ENCODE data around the gene DOCK4. TPM values are rescaled to one million over a fixed set of nuclear protein-coding genes. Genes with fewer than 3 reads are reported as not detected.

The DOCK4 gene
- total RNA-seq, 1 donor from 2014 or later = 51.2 TPM

DNA sequence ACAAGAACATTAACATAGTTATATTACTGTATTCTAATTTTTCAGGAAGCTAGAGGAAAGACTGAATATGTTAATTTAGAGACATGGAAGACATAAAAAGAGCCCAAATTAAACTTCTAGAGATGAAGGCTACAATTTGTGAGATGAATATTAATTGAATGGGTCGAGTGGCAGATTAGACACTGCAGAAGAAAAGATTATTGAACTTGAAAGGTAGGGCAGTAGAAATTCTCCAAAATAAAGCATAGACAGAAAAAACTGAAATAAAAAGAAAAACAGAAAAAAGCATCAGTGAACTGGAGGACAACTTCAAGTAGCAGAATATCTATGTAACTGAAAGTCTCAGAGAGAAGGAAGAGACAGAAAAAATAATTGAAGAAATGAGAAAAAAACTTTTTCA is 369.6 kb downstream of the DOCK4 start:
- intact Hi-C loops (cut with DNase I) = no loop called here
- DNase-seq (ENCODE audit: low spot score) (no peak), ATAC-seq (no peak)

DNA sequence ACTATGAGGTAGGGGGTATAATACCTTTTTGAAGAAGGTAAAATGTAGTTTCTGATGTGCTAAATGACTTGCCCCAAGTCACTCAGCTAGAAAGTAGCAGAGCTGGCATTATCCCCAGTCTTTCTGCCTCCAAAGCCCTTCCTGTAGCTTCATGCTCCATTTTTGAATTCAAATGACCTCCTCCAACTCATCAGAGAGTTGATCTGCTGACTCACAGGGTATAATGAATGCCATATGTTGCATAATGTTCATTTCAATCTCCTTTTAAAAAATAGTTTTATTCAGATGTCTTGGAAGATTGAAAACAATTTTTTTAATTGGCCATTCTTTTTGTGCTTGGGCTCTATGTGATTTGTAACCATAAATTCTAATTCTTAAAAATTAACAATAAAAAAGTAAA is 371.1 kb downstream of the DOCK4 start:
- intact Hi-C loops (cut with DNase I) = no loop called here
- ATAC-seq = peak; percentile 85
- DNase-seq (ENCODE audit: low spot score) = no peak

DNA sequence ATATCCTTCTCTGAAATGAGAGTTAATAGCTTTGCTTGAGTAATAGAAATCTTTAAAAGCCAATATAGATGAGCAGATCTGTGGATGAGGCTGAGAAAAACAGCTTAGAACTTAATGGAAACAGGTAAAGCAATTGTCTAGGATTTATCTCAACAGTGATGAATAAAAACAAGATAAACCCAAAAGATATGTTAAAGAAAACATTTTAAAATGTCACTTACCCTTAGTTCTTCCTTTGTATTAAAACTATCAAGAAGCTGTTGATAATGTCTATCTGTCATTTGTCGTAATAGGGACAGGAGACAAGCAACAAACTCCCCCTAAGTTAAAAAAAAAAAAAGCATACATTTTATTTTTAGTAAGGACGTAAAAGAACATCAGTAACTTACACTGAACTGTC is 371.8 kb downstream of the DOCK4 start:
- ATAC-seq (no peak), DNase-seq (ENCODE audit: low spot score) (no peak)
- intact Hi-C loops (cut with DNase I) = no loop called here

DNA sequence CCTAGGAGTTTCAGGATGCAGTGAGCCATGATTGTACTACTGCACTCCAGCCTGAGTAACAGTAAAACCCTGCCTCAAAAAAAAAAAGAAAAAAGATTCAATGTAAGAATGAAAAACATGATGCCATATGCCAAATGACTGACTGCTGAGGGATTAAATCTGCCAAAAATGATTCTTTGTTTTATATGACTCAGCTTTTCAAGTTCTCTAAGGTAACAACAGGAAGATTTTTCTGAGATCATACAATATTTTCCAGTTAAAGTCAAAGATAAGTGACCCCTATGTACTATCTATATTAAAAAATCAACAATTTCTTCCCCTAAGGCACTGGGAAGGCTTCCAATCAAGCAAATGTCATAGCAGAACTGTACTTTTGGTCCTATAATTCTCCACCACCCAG is 372.7 kb downstream of the DOCK4 start:
- DNase-seq (ENCODE audit: low spot score) (no peak), ATAC-seq (no peak)
- intact Hi-C loops (cut with DNase I) = no loop called here

DNA sequence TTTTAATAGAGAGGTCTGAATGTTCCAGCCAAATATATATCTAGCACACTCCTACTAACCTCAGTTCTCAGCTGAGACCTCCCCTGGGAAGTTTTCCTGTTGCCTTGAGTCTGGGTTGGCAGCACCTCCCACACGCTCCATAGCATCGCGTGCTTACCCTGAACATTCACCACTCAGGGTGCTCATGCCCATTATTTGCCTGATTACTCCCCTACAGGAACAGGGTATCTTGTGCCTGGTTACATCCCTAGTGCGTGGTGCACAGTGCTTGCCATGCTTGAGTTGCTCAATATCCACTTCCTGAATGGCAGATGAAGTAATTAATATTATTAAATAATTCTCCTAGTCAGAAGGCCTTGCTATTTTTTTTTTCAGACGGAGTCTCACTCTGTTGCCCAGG is 374.0 kb downstream of the DOCK4 start:
- no peak for DNase-seq (ENCODE audit: low spot score)
- no peak for ATAC-seq
- intact Hi-C loops (cut with DNase I) = no loop called here

DNA sequence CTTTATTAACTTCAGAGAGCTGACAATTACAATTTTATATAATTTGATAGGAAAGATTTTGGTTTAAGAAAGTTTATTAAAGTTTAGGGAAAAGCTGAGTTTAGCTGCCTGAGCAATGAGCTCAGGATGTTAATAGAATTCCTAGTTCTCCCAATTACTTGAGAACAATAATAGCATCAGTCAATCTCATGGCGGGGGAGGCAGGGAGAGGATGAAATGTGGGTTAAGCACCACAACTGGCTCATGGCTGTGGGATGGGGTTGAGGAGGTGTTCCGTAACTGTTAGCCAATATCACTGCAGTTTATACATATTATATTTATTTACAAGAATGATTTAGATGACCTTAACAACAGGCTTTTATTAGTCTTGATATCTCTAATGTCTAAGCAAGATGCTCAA is 377.0 kb downstream of the DOCK4 start:
- intact Hi-C loops (cut with DNase I) = no loop called here
- DNase-seq (ENCODE audit: low spot score) (no peak), ATAC-seq (no peak)

DNA sequence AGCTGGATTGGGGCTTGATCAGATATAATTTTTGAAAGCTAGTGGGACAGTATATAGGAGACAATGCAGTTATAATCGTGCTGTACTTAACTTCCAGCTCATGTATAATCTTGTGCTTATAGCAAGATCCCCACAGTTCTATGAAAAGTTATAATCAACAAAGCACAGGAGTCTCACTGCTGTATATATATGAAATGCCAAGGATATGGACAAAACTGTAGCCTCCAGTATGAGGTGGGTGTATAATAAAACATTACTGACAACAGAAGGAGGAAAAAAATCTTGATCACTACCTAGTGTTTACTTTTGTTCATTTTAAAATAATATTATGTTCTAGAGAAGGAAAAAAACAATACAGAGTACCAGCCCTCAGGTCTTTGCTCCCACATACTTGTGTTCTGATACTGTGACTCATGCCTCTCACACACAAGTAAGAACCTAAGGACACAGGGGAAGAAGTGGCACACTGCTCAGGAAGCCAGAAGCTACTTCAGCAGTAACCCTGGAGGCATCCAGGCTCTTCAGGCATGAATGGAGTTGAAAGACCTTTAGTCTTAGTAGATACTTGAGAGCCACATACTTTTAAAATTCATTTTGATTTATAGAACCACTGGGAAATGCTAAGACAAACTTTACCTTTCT is 378.2 kb downstream of the DOCK4 start:
- intact Hi-C loops (cut with DNase I) = no loop called here
- ATAC-seq = no peak
- no peak for DNase-seq (ENCODE audit: low spot score)

DNA sequence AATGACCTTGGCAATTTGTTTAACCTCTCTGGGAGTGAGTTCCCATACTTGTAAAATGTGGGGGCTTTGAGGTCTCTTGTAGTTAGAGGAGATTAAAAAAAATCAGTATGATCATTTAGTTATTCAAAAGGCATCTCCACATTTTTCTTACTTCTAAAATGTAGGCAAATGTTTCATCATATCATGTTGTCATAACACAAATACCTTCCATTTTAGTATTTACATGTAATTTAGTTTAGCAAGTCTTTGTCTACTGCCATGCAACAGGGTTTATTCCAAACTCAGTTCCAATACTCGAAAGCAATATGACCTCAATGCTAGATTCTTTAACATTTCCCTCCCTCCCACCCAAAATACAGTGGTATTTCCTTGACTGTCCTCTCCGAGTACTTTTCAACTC is 381.2 kb downstream of the DOCK4 start:
- DNase-seq (ENCODE audit: low spot score) (no peak), ATAC-seq (no peak)
- intact Hi-C loops (cut with DNase I) = no loop called here

DNA sequence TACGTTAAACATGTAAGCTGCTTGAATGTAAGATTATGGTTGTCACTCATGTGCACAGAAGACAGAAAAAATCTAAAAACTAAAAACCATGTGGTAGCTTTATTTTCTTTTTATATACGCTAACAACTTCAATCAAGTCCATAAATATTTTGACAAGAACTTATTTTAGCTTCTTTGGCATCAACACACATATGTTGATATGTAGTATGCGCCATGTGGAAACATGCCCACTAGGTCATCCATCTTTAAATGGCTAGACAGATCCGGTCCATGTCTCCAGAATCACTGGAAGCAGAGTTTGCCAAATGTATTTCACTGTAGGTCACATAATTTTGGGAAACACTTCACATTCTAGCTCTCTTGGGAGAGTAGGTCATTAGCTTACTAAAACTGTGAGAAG is 382.4 kb downstream of the DOCK4 start:
- ATAC-seq = no peak
- intact Hi-C loops (cut with DNase I) = no loop called here
- no peak for DNase-seq (ENCODE audit: low spot score)

DNA sequence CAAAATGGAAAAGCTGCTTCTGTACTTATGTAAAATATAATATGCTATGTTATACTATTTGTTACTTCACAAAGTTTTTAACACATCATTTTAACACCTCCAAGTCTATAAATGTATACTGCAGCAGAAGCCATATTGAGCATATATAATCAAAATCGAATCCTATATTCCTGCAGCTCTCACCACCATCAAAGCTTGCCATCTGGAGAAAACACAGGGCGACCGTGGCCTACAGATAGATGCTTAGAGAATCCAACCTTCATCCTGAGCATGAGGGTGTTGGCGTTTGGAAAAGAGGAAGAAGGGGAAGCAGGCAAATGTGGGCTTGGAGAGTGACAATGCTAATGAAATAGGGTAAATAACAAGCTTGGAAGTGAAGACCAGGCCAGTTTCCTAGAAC is 385.2 kb downstream of the DOCK4 start:
- ATAC-seq (no peak), DNase-seq (ENCODE audit: low spot score) (no peak)
- intact Hi-C loops (cut with DNase I) = no loop called here

DNA sequence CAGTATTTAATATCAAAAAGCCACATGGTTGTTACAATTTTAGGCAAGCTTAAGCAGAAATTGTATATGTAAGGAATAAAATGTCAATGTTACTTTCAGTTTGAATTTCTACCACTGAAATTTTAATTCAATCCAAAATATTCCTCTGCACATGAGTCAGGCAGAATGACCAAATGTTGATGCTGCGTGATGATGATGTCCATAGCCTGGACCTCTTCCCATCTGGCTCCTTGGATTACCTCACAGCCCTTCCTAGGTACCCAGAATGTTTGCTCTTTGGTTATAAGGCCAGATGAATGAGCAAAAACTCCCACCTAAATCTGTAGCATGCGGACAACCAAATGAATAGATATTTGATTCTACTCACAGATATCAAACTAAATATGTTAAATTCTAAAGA is 385.6 kb downstream of the DOCK4 start:
- DNase-seq (ENCODE audit: low spot score) (no peak), ATAC-seq (no peak)
- intact Hi-C loops (cut with DNase I) = no loop called here

DNA sequence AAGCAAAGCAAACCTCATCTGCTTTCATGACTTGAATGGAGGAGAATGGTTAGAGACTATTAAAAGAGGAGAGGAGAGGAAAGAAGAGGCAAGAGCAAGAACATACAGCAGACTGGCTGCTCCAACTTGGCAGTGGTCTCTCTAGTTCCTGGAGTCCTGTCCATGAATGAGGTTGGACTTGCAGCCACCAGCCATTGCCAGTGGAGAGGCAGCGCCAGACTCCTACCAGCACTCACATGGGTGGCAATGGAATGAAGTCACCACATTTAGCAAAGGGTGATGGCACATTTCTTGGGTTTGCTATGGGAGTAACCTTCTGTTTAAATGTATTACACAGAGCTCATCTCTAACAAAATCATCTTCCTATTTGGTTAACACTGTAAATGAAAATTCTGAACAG is 386.1 kb downstream of the DOCK4 start:
- ATAC-seq (no peak), DNase-seq (ENCODE audit: low spot score) (no peak)
- intact Hi-C loops (cut with DNase I) = no loop called here

DNA sequence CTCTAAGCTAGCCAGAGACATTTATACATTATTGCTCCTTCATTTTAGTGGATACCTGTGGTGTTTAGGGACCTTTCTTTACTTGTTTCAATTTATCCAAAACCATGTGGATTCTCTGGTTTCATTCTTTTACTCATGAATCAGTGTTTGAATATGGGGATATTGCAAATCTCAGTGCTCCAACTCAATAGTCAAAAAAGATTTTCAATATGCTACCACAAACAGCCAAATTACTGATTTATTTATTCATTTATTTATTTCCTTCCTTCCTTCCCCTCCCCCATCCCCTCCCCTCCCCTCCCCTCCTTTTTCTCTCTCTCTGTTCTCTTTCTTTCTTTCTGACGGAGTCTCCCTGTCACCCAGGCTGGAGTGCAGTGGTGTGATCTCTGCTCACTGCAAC is 390.8 kb downstream of the DOCK4 start:
- ATAC-seq (no peak), DNase-seq (ENCODE audit: low spot score) (no peak)
- intact Hi-C loops (cut with DNase I) = no loop called here

DNA sequence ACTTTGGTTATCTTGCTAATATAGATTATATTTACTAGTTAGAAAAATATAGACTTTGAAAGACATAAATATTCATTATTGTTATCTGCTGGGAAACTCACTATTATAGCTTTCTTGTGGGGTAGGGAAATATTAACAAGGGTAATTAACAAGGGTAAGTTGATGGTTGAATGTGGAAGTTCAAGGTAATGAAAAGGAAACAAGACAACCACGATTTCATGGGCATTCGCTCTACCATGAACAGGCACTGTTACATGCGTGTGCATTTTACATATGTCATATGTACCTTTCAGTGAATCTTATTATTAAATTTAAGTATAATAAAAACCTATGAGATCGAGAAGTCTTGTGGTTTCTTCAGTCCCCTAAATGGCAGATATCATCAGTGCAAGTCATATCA is 392.9 kb downstream of the DOCK4 start:
- ATAC-seq = no peak
- intact Hi-C loops (cut with DNase I) = no loop called here
- no peak for DNase-seq (ENCODE audit: low spot score)

DNA sequence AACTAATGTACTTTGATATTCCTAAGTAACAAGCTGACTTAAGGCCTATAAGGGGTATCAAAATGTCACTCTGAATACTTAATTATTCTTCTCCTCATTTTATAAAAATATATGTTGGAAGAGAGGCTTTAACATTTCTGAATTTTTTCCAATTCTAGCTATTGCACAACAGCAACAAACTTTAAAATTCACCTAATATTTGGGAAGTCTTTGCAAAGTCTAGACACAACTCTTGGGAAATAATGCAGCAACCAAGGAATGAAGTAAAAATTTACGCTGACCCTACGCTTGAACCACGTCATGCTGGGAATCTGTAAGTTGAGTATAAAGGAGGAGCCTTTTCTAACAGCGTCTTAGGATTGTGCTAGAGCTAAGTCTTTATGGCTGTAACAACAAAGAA is 400.0 kb downstream of the DOCK4 start:
- ATAC-seq (no peak), DNase-seq (ENCODE audit: low spot score) (no peak)
- intact Hi-C loops (cut with DNase I) = no loop called here

DNA sequence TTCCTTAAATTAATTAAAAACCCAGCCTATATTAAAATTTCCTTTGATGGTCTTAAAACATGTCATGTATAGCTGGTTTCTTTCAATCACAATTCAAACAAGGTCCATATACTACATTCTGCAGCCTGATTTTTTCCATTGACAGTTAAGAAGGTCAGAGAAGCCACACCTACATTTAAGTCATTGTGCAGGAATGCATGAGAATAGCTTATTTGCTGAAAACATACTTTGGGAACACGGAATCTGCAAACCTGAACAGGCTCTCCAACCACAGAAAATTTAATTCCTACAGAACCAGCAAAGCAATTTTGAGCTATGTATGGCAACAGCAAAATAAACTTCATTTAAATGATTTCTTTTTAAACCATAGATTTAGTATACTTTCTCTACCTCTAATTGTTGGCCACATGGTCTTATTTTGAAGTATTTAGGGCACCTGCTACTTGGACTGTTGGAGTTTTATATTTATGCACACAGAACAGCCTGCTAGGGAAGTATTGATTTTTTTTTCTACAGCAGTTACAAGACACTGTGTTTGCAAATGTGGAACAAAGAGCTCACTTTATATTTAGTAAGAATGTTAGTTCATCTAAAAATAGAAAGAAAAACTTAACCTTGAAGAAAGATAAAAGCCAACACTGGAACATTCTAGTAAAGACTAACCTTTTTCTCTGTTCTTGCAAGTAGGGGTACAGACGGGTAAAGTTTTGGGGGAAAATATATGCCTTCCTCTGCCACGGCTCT is 403.0 kb downstream of the DOCK4 start:
- intact Hi-C loops (cut with DNase I) = no loop called here
- ATAC-seq = no peak
- no peak for DNase-seq (ENCODE audit: low spot score)

DNA sequence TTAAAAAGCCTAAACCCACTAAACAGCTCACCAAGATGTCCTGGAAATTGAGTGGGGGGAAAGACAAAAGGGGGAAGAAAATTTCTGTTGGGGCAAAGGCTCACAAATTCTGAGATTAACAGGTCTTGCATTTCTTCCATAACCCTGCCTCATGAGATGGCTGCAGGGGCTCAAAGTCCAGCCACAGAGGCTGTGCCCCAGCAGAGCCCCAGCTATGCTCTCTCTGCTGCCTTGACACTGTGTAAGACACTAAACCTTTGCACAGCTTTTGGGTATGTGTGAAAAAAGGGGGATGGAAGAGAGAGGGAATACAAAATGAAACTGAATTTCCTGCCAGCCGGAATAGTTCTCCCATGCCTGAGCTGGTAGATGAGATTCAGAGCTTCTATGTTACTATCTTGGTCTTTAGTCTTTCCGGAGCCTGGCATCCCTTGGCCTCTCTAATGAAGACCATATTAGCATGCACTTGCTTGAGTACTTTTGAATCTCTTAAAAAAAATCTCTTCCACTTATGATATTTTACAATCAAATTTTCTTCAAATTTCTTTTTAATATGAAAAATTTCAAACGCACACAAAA is 403.9 kb downstream of the DOCK4 start:
- DNase-seq (ENCODE audit: low spot score) (no peak), ATAC-seq (no peak)
- intact Hi-C loops (cut with DNase I) = no loop called here

DNA sequence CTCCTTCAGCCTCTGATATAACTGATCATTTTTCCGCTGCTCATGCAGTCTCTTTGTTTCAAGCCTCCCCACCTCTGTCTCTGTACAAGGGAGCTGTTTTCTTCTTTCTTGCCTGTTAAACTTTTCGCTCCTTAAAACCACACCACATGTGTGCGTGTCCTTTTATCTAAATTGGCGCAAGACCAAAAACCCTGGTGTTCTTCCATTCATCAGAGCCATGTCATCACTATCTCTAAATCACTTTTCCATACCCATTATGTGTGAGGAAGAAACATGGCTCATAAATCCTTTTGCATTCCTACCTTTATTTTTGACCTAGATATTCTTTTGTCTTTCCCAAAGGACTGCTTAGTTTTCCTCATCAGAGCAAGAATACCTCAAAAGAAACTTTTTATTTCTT is 404.9 kb downstream of the DOCK4 start:
- DNase-seq (ENCODE audit: low spot score) (no peak), ATAC-seq (no peak)
- intact Hi-C loops (cut with DNase I) = no loop called here

DNA sequence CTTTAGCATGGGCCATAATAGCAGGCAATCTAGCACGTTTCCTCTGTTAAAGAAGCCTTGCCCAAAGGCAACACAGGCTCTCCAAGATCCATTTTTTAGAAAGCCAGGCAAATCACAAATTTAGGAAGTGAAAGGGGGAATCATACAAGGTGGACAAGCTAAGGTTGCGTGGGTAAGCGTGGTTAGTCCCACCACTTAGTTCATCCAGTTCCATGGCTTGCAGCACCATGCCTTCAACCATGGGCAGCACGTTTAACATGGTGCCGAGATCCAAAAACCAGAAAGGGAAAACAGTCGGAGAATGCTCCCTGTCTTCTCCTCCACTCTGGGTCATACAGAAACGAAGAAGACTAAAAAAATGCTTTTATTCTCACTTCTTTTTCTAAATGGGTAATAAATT is 409.5 kb downstream of the DOCK4 start:
- ATAC-seq = no peak
- DNase-seq (ENCODE audit: low spot score) = no peak
- intact Hi-C loops (cut with DNase I) = no loop called here

DNA sequence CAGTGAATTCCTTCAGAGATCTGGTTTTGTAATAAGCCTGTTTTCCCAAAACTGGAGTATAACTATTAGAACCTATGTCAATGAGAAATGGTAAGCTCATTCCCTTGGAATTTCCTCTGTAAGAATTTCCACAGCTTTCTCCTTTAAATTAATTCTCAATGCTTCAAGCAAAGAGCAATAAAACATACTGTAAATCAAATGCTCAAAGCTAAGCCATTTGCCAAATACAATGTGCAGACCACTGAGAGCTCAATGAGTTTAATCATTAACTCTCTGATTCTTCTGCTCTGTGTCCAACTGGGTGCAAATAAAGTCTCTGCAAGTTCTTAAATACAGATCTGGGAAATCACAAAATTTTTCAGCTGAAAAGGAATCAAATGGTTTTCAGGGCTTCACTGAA is 416.3 kb downstream of the DOCK4 start:
- intact Hi-C loops (cut with DNase I) = no loop called here
- no peak for ATAC-seq
- DNase-seq (ENCODE audit: low spot score) = no peak

DNA sequence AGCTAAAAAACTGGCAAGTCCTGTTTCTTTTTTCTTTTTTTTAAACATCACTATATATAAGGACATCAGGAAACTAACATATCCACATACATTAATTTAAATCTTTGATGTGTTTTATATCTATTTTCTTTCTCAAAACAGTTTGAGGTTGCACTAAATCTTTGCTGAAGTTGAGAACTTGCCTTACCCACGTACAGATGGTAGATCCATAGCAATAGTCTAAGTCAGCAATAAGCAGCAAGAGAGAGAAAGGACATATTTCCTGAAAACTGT is 417.2 kb downstream of the DOCK4 start:
- DNase-seq (ENCODE audit: low spot score) (no peak), ATAC-seq (no peak)
- intact Hi-C loops (cut with DNase I) = no loop called here

All from sciatic nerve (tissue), 2 donors.